SK-N-SH (cell line): ENCODE data around the gene NOTCH1. TPM values are rescaled to one million over a fixed set of nuclear protein-coding genes. Genes with fewer than 3 reads are reported as not detected.

Experiments
- CTCF ChIA-PET: fragments of 300-600, 350-600 bp; formaldehyde crosslinking; extraction: SDS; loops from one replicate; lab custom pipeline; 2021; lab: Yijun Ruan, JAX
- POLR2A ChIA-PET: fragments of 350-600 bp; sonication (Branson Sonifier 250); formaldehyde crosslinking; extraction: SDS; loops from one replicate; lab custom pipeline; 2020; ENCODE audit warnings: antibody characterized with exemption, inconsistent platforms; lab: Yijun Ruan, JAX
- DNase-seq: peaks from one replicate; pipeline ENCODE4 v3.0.0; 2012
- H2AFZ ChIP-seq: fragments of 200-600 bp; sonication (generic); 2 replicates; pipeline ENCODE4 v1.8.1; 2016; ENCODE audit warnings: antibody characterized with exemption, mild to moderate bottlenecking, low read depth
- H3F3A ChIP-seq: fragments of 200-600 bp; sonication (generic); replicated peaks from 2 replicates; pipeline ENCODE3; 2016; ENCODE audit warnings: antibody characterized with exemption, mild to moderate bottlenecking; ENCODE audit not compliant: insufficient read depth
- H3K27ac ChIP-seq, 2 experiments: fragments of 200-500 bp in 1 of 2; fragments of 200-600 bp in 1 of 2; sonication (Bioruptor generic) in 1 of 2; sonication (generic), shearing (Covaris generic) in 1 of 2; 2 replicates each; pipeline versions ENCODE4 v1.5.1 to v1.6.1; 2014 to 2016; ENCODE audit warnings: low read depth in 2 of 2, inconsistent platforms in 1 of 2, low read length in 1 of 2, mild to moderate bottlenecking in 1 of 2, mixed read lengths in 1 of 2
- H3K27me3 ChIP-seq: fragments of 200-600 bp; sonication (generic), shearing (Covaris generic); 2 replicates; pipeline ENCODE4 v1.6.1; 2016; ENCODE audit warnings: mixed run types; ENCODE audit not compliant: insufficient read depth
- H3K36me3 ChIP-seq, 2 experiments: fragments of 200-500 bp in 1 of 2; fragments of 200-600 bp in 1 of 2; sonication (Bioruptor generic) in 1 of 2; sonication (generic) in 1 of 2; replicated peaks in 1 of 2; 2 replicates each; pipeline versions ENCODE3 to v1.5.1; 2014 to 2016; ENCODE audit warnings: low read length in 1 of 2, mild to moderate bottlenecking in 1 of 2; ENCODE audit not compliant: insufficient read depth in 2 of 2, control insufficient read depth in 1 of 2
- H3K4me1 ChIP-seq, 2 experiments: fragments of 200-500 bp in 1 of 2; fragments of 200-600 bp in 1 of 2; sonication (Bioruptor generic) in 1 of 2; sonication (generic), shearing (Covaris generic) in 1 of 2; 2 replicates each; pipeline versions ENCODE4 v1.5.1 to v1.6.1; 2014 to 2016; ENCODE audit warnings: low read depth in 1 of 2, low read length in 1 of 2, mixed run types in 1 of 2; ENCODE audit not compliant: insufficient read depth in 2 of 2, control insufficient read depth in 1 of 2
- H3K4me2 ChIP-seq: fragments of 200-600 bp; sonication (generic), shearing (Covaris generic); 2 replicates; pipeline ENCODE4 v1.6.1; 2017; ENCODE audit warnings: mixed run types
- H3K4me3 ChIP-seq, 2 experiments: fragments of 200-500 bp in 1 of 2; fragments of 200-600 bp in 1 of 2; sonication (Bioruptor generic) in 1 of 2; sonication (generic), shearing (Covaris generic) in 1 of 2; 2 replicates each; pipeline versions ENCODE4 v1.5.1 to v1.8.1; 2014 to 2016; ENCODE audit warnings: low read depth in 2 of 2, inconsistent platforms in 1 of 2, low read length in 1 of 2, mild to moderate bottlenecking in 1 of 2, mixed read lengths in 1 of 2, moderate library complexity in 1 of 2
- H3K79me2 ChIP-seq: fragments of 200-600 bp; sonication (generic); 2 replicates; pipeline ENCODE4 v1.8.1; 2017; ENCODE audit warnings: mild to moderate bottlenecking; ENCODE audit not compliant: insufficient read depth
- H3K9ac ChIP-seq: fragments of 200-600 bp; sonication (generic); 2 replicates; pipeline ENCODE4 v1.6.1; 2017; ENCODE audit warnings: mixed run types
- H3K9me2 ChIP-seq: fragments of 200-600 bp; sonication (generic); 2 replicates; pipeline ENCODE4 v1.6.1; 2017; ENCODE audit warnings: mixed run types
- H3K9me3 ChIP-seq: fragments of 200-600 bp; sonication (generic); 2 replicates; pipeline ENCODE4 v1.6.1; 2017; ENCODE audit warnings: mixed run types, mild to moderate bottlenecking, moderate library complexity
- H4K20me1 ChIP-seq: fragments of 200-600 bp; sonication (generic); 2 replicates; pipeline ENCODE4 v1.6.1; 2017; ENCODE audit warnings: mild to moderate bottlenecking, mixed run types; ENCODE audit not compliant: insufficient read depth
- CHD2 ChIP-seq: fragments of 150-350 bp; IDR thresholded peaks from 2 replicates; pipeline ENCODE4 v1.6.1; 2018; ENCODE audit warnings: low read length; ENCODE audit not compliant: partially characterized antibody
- ELF1 ChIP-seq: IDR thresholded peaks from 2 replicates; pipeline ENCODE4 v1.4.0; 2012
- FOSL2 ChIP-seq: IDR thresholded peaks from 2 replicates; pipeline ENCODE4 v1.4.0; 2012; ENCODE audit warnings: low read depth, mild to moderate bottlenecking, moderate library complexity, borderline replicate concordance
- FOXM1 ChIP-seq: IDR thresholded peaks from 2 replicates; pipeline ENCODE4 v1.4.0; 2012; ENCODE audit warnings: low read depth, mild to moderate bottlenecking
- JUND ChIP-seq: IDR thresholded peaks from 2 replicates; pipeline ENCODE4 v1.4.0; 2012
- MEF2A ChIP-seq: IDR thresholded peaks from 2 replicates; pipeline ENCODE4 v1.4.0; 2012; ENCODE audit warnings: low read depth, borderline replicate concordance
- MXI1 ChIP-seq: IDR thresholded peaks from 2 replicates; pipeline ENCODE4 v1.6.1; 2012; ENCODE audit warnings: mild to moderate bottlenecking, low read depth, low read length, improper control_type of control experiment
- NRF1 ChIP-seq: IDR thresholded peaks from 2 replicates; pipeline ENCODE4 v1.6.1; 2012; ENCODE audit warnings: low read depth, mild to moderate bottlenecking, low read length
- POLR2AphosphoS5 ChIP-seq: IDR thresholded peaks from 2 replicates; pipeline ENCODE4 v1.6.1; 2012; ENCODE audit warnings: low read depth, low read length
- RCOR1 ChIP-seq: fragments of 150-350 bp; IDR thresholded peaks from 2 replicates; pipeline ENCODE4 v1.6.1; 2017; ENCODE audit warnings: antibody characterized with exemption, low read length
- RFX5 ChIP-seq: IDR thresholded peaks from 2 replicates; pipeline ENCODE4 v1.6.1; 2012; ENCODE audit warnings: mild to moderate bottlenecking, improper control_type of control experiment, low read length
- RXRA ChIP-seq: IDR thresholded peaks from 2 replicates; pipeline ENCODE4 v1.4.0; 2012; ENCODE audit warnings: low read depth, mild to moderate bottlenecking, borderline replicate concordance
- SMC3 ChIP-seq: IDR thresholded peaks from 2 replicates; pipeline ENCODE4 v1.6.1; 2012; ENCODE audit warnings: low read depth, low read length, improper control_type of control experiment
- TCF12 ChIP-seq: IDR thresholded peaks from 2 replicates; pipeline ENCODE4 v1.4.0; 2012
- WGBS: methylation state at CpG from one replicate; pipeline ENCODE4 v1.1.6; 2017; ENCODE audit warnings: low lambda C conversion rate; 5-methylcytosine and 5-hydroxymethylcytosine counted together
- polyA plus RNA-seq, 3 experiments: library from polyadenylated mRNA; depleted of rRNA; stranded (reverse); fragments of >200 nt; gene quantifications; 2 replicates each; pipeline ENCODE4 v1.2.3, GENCODE V29; 2012
- TF ChIP-seq, protein P1 (sequence below): fragments of 200-600 bp; sonication (generic); IDR thresholded peaks from 2 replicates; pipeline ENCODE4 v1.6.1; 2017; ENCODE audit warnings: antibody characterized with exemption, mild to moderate bottlenecking, moderate library complexity
- TF ChIP-seq, protein P2 (sequence below): IDR thresholded peaks from 2 replicates; pipeline ENCODE4; 2012
- TF ChIP-seq, protein P3 (sequence below): IDR thresholded peaks from 2 replicates; pipeline ENCODE4 v1.4.0; 2012; ENCODE audit warnings: low read depth, borderline replicate concordance
- TF ChIP-seq, protein P4 (sequence below): IDR thresholded peaks from 2 replicates; pipeline ENCODE4 v1.6.1; 2012; ENCODE audit warnings: mild to moderate bottlenecking, low read depth, low read length, moderate library complexity
- TF ChIP-seq, protein P5 (sequence below): fragments of 150-350 bp; IDR thresholded peaks from 2 replicates; pipeline ENCODE4 v1.6.1; 2017; ENCODE audit warnings: antibody characterized with exemption, low read length, low read depth, borderline replicate concordance
- TF ChIP-seq, protein P6 (sequence below): IDR thresholded peaks from 2 replicates; pipeline ENCODE4 v1.4.0; 2012; ENCODE audit warnings: low read depth, borderline replicate concordance

Gene NOTCH1
- polyA plus RNA-seq, 1 of the 3 experiments (the other 2 are of a cell fraction) = 6.6 TPM

DNA sequence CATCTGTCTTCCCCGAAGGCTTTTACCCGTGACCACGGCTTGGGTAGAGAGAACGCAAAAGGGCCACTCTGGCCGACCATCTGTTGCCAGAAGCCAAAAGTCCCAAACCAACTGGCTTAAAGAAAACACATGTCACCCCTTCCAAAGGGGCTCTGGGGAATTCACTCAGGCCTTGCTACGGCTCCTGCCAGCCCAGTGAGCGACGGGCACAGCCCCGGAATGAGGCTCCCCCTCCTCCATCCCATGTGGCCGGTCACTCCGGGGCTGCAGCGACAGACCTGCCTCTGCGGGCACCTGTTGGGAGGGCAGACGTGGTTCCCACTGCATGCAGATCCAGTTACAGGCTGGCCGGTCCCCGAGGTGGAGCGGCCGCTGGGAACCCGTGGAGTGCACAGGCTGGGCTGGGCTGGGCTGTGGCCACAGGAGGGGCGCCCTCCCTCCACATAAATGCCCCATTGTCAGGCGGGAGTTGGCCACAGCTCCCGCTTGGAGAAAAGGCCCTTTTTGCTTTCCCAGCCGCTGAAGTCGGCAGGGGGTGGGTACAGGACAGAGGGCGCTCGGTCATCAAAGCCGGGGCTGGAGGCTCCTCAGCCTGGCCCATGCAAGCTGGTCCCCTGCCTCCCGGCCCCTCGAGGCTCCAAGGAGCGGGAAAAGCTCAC, 19.9 kb downstream of the NOTCH1 start:
- Histone ChIP-seq H3K9ac (no peak overlapping the region), H3K79me2 (peaks cover 2% of the 10 kb centered on the region; the same call in 1 of the 2 replicates), H3F3A (no peaks in the 10 kb centered on the region), H3K4me3 (no peak overlapping the region), H3K4me1 (peaks cover 0 to 13% of the 10 kb centered on the region in 2 experiments; a peak in 1 of 4 replicates), H3K36me3 (peaks cover 0 to 5% of the 10 kb centered on the region in 2 experiments), H2AFZ (no peak overlapping the region), H3K27me3 (no peaks in the 10 kb centered on the region), H4K20me1 (peaks cover 43% of the 10 kb centered on the region), H3K9me3 (no peaks in the 10 kb centered on the region), H3K27ac (no peak overlapping the region), H3K4me2 (no peak overlapping the region), H3K9me2 (no peaks in the 10 kb centered on the region)
- POLR2A ChIA-PET = no interaction called here
- CTCF ChIA-PET = interaction anchor here (0.6 kb wide), 2 partner anchors 49 to 735 kb away, joined by 3 read pairs; no protein-coding TSS in a partner anchor
- no peak for TF ChIP-seq RFX5
- TF ChIP-seq MEF2A = no peak
- no peak for TF ChIP-seq SMC3
- TF ChIP-seq RXRA = no peak
- TF ChIP-seq, protein P1, sequence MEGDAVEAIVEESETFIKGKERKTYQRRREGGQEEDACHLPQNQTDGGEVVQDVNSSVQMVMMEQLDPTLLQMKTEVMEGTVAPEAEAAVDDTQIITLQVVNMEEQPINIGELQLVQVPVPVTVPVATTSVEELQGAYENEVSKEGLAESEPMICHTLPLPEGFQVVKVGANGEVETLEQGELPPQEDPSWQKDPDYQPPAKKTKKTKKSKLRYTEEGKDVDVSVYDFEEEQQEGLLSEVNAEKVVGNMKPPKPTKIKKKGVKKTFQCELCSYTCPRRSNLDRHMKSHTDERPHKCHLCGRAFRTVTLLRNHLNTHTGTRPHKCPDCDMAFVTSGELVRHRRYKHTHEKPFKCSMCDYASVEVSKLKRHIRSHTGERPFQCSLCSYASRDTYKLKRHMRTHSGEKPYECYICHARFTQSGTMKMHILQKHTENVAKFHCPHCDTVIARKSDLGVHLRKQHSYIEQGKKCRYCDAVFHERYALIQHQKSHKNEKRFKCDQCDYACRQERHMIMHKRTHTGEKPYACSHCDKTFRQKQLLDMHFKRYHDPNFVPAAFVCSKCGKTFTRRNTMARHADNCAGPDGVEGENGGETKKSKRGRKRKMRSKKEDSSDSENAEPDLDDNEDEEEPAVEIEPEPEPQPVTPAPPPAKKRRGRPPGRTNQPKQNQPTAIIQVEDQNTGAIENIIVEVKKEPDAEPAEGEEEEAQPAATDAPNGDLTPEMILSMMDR = no peak
- TF ChIP-seq, protein P2, sequence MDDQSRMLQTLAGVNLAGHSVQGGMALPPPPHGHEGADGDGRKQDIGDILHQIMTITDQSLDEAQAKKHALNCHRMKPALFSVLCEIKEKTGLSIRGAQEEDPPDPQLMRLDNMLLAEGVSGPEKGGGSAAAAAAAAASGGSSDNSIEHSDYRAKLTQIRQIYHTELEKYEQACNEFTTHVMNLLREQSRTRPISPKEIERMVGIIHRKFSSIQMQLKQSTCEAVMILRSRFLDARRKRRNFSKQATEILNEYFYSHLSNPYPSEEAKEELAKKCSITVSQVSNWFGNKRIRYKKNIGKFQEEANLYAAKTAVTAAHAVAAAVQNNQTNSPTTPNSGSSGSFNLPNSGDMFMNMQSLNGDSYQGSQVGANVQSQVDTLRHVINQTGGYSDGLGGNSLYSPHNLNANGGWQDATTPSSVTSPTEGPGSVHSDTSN = no peak
- TF ChIP-seq CHD2 = no peak
- no peak for TF ChIP-seq NRF1
- no peak for TF ChIP-seq TCF12
- TF ChIP-seq, protein P3, sequence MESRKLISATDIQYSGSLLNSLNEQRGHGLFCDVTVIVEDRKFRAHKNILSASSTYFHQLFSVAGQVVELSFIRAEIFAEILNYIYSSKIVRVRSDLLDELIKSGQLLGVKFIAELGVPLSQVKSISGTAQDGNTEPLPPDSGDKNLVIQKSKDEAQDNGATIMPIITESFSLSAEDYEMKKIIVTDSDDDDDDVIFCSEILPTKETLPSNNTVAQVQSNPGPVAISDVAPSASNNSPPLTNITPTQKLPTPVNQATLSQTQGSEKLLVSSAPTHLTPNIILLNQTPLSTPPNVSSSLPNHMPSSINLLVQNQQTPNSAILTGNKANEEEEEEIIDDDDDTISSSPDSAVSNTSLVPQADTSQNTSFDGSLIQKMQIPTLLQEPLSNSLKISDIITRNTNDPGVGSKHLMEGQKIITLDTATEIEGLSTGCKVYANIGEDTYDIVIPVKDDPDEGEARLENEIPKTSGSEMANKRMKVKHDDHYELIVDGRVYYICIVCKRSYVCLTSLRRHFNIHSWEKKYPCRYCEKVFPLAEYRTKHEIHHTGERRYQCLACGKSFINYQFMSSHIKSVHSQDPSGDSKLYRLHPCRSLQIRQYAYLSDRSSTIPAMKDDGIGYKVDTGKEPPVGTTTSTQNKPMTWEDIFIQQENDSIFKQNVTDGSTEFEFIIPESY = no peak
- no peak for TF ChIP-seq FOSL2
- TF ChIP-seq JUND = no peak
- TF ChIP-seq, protein P4, sequence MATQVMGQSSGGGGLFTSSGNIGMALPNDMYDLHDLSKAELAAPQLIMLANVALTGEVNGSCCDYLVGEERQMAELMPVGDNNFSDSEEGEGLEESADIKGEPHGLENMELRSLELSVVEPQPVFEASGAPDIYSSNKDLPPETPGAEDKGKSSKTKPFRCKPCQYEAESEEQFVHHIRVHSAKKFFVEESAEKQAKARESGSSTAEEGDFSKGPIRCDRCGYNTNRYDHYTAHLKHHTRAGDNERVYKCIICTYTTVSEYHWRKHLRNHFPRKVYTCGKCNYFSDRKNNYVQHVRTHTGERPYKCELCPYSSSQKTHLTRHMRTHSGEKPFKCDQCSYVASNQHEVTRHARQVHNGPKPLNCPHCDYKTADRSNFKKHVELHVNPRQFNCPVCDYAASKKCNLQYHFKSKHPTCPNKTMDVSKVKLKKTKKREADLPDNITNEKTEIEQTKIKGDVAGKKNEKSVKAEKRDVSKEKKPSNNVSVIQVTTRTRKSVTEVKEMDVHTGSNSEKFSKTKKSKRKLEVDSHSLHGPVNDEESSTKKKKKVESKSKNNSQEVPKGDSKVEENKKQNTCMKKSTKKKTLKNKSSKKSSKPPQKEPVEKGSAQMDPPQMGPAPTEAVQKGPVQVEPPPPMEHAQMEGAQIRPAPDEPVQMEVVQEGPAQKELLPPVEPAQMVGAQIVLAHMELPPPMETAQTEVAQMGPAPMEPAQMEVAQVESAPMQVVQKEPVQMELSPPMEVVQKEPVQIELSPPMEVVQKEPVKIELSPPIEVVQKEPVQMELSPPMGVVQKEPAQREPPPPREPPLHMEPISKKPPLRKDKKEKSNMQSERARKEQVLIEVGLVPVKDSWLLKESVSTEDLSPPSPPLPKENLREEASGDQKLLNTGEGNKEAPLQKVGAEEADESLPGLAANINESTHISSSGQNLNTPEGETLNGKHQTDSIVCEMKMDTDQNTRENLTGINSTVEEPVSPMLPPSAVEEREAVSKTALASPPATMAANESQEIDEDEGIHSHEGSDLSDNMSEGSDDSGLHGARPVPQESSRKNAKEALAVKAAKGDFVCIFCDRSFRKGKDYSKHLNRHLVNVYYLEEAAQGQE = no peak
- TF ChIP-seq, protein P5, sequence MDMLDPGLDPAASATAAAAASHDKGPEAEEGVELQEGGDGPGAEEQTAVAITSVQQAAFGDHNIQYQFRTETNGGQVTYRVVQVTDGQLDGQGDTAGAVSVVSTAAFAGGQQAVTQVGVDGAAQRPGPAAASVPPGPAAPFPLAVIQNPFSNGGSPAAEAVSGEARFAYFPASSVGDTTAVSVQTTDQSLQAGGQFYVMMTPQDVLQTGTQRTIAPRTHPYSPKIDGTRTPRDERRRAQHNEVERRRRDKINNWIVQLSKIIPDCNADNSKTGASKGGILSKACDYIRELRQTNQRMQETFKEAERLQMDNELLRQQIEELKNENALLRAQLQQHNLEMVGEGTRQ = no peak
- no peak for TF ChIP-seq ELF1
- TF ChIP-seq MXI1 = no peak
- TF ChIP-seq, protein P6, sequence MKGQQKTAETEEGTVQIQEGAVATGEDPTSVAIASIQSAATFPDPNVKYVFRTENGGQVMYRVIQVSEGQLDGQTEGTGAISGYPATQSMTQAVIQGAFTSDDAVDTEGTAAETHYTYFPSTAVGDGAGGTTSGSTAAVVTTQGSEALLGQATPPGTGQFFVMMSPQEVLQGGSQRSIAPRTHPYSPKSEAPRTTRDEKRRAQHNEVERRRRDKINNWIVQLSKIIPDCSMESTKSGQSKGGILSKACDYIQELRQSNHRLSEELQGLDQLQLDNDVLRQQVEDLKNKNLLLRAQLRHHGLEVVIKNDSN = no peak
- TF ChIP-seq FOXM1 = no peak
- no peak for TF ChIP-seq POLR2AphosphoS5
- TF ChIP-seq RCOR1 = no peak
- 84% methylated on average over 16 of the region's 30 CpGs for WGBS
- no peak for DNase-seq
